ENCODE results near the gene SNRPD3. TPM values are rescaled to one million over a fixed set of nuclear protein-coding genes. Genes with fewer than 3 reads are reported as not detected.
A peak's percentile ranks its signal among the peaks of the same experiment; 100 is the strongest.

The SNRPD3 gene
- total and polyA plus RNA-seq, 2 donors (not counting 3 experiments of a cell fraction or from before 2014, with no cell fraction given), result 121 to 253 TPM

- DNase-seq (ENCODE audit: low read depth, low spot score), result no peak
- no peak for FAIRE-seq
- Histone ChIP-seq H4K20me1 (replicated peaks; ENCODE audit: control insufficient read depth, extremely low read depth, insufficient read depth, low read length) (no peaks in the 10 kb centered on the region), H3K9me1 (replicated peaks; ENCODE audit: control insufficient read depth, extremely low read depth, insufficient read depth, low read length) (no peaks in the 10 kb centered on the region), H3K79me2 (ENCODE audit: control insufficient read depth, insufficient read depth, low read length) (peaks cover 76% of the 10 kb centered on the region), H3K4me1 (ENCODE audit: control insufficient read depth, extremely low read depth, insufficient read depth, low read length) (peaks cover 24% of the 10 kb centered on the region), H3K4me2 (ENCODE audit: insufficient read depth, low read length) (peak overlapping the region; percentile 86), H3K4me3 (replicated peaks in 1 of 3; ENCODE audit: insufficient read depth in 1 of 3, low read depth in 1 of 3, low read length in 3 of 3) (peak overlapping the region; percentile 51 to 87 (median 64)), H3K9ac (replicated peaks; ENCODE audit: extremely low read depth, insufficient read depth, low read length) (peak overlapping the region; percentile 70), H2AFZ (ENCODE audit: low read depth, low read length) (no peak overlapping the region), H3K9me3 (replicated peaks; ENCODE audit: control insufficient read depth, insufficient read depth, low read length) (no peaks in the 10 kb centered on the region), H3K27me3 (ENCODE audit: control insufficient read depth in 2 of 2, insufficient read depth in 2 of 2, low read length in 2 of 2) (no peaks in the 10 kb centered on the region), H3K36me3 (ENCODE audit: control insufficient read depth in 2 of 2, extremely low read depth in 1 of 2, insufficient read depth in 2 of 2, low read length in 2 of 2) (peaks cover 7 to 15% of the 10 kb centered on the region in 2 experiments), H3K27ac (ENCODE audit: insufficient read depth, low read depth, low read length) (peak overlapping the region; percentile 54)
- TF ChIP-seq FOS (IDR thresholded peaks at IDR 0.05; ENCODE audit: borderline replicate concordance, insufficient read depth, low read length) (no peak), MYC (IDR thresholded peaks at IDR 0.05; ENCODE audit: low read depth, low read length) (no peak), POLR2AphosphoS5 (IDR thresholded peaks at IDR 0.05; ENCODE audit: insufficient read depth, low read depth, low read length) (no peak), EZH2 (IDR thresholded peaks at IDR 0.05; ENCODE audit: borderline replicate concordance, low read depth, low read length, severe bottlenecking) (no peak), GATA2 (IDR thresholded peaks at IDR 0.05; ENCODE audit: insufficient read depth, insufficient read length, low read depth, low read length) (no peak)
- TF ChIP-seq, protein P1, sequence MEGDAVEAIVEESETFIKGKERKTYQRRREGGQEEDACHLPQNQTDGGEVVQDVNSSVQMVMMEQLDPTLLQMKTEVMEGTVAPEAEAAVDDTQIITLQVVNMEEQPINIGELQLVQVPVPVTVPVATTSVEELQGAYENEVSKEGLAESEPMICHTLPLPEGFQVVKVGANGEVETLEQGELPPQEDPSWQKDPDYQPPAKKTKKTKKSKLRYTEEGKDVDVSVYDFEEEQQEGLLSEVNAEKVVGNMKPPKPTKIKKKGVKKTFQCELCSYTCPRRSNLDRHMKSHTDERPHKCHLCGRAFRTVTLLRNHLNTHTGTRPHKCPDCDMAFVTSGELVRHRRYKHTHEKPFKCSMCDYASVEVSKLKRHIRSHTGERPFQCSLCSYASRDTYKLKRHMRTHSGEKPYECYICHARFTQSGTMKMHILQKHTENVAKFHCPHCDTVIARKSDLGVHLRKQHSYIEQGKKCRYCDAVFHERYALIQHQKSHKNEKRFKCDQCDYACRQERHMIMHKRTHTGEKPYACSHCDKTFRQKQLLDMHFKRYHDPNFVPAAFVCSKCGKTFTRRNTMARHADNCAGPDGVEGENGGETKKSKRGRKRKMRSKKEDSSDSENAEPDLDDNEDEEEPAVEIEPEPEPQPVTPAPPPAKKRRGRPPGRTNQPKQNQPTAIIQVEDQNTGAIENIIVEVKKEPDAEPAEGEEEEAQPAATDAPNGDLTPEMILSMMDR (IDR thresholded peaks at IDR 0.05; ENCODE audit: extremely low read depth in 1 of 2, insufficient read depth in 1 of 2, low read depth in 1 of 2, low read length in 2 of 2), result no peak
- TF ChIP-seq, protein P2, sequence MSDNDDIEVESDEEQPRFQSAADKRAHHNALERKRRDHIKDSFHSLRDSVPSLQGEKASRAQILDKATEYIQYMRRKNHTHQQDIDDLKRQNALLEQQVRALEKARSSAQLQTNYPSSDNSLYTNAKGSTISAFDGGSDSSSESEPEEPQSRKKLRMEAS (IDR thresholded peaks at IDR 0.05; ENCODE audit: insufficient read depth, insufficient read length), result no peak
- BruUV-seq (replicated peaks), result no TSS peak
- CTCF ChIA-PET, result no interaction called here
- intact Hi-C loops (cut with micrococcal nuclease), result no loop called here
- POLR2A ChIA-PET, result no interaction called here
- dilution Hi-C loops (cut with MboI; ENCODE audit: extremely low pct_ligation_motif_present, low sequenced_read_pairs), result no loop called here
Measured at GRCh38 chr22:24553597-24554312, 2.0 kb upstream of the SNRPD3 start.

Measured in endothelial cell of umbilical vein (primary cell).